Measurements from ENCODE around the gene KIF26A.

Gene KIF26A

GRCh38 chr14:104212206-104213095 is 74.1 kb downstream of the KIF26A start:
- no peak for DNase-seq

GRCh38 chr14:104213301-104214034 is 75.1 kb downstream of the KIF26A start:
- DNase-seq, result no peak

DNA sequence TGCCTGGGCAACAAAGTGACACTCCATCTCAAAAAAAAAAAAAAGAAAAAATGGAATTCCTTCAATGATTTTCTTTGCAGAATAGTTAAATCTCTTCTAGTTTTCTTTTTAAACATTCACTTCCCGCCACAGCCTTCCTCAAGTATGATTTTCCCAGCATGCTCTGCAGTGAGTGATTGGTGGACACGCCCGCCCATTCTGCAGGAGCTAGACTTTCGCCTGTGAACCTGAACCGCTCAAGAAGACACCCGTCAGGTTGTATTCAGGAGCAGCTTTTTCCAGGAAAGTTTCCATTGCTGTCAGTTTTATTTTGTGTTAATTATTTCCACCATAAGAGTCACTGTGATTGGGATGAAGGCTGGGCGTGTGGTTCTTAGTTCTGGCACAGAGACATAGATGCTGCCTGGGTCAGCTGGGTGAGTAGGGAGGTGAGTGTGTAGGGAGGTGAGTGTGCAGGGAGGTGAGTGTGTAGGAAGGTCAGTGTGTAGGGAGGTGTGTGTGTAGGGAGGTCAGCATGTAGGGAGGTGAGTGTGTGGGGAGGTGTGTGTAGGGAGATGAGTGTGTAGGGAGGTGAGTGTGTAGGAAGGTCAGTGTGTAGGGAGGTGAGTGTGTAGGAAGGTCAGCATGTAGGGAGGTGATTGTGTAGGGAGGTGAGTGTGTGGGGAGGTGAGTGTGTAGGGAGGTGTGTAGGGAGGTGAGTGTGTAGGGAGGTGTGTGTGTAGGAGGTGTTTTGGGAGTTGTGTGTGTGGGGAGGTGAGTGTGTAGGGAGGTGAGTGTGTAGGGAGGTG is 76.2 kb downstream of the KIF26A start:
- DNase-seq, result no peak

DNA sequence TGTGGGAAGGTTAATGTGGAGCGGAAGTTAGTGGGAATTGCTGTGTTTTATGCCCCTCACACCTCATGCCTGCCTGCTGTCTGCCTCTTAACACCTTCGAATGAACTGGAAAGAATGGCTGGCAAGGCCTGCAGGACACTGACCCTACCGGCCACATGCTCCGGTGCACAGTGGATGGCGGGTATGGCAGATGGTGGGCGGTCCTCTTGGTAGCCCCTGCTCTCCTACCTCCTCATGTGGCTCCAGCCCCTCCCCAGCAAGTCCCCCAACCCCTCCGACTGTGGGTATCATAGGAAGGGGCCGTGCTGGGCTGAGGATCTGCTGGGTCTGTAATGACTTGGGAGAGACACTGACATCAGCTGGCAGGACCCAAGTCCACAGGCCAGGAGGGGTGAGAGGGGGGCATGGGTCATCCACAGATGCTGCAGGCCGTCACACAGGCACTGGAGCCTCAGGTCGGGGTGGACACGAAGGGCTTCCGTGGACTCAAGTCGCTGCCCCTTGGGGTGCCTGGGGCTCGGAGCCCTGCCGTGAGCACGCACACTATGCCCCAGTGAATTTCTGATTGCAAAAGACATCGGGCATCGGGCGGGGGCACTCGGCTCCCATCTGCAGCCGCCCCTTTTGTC is 77.4 kb downstream of the KIF26A start:
- DNase-seq, result no peak

DNA sequence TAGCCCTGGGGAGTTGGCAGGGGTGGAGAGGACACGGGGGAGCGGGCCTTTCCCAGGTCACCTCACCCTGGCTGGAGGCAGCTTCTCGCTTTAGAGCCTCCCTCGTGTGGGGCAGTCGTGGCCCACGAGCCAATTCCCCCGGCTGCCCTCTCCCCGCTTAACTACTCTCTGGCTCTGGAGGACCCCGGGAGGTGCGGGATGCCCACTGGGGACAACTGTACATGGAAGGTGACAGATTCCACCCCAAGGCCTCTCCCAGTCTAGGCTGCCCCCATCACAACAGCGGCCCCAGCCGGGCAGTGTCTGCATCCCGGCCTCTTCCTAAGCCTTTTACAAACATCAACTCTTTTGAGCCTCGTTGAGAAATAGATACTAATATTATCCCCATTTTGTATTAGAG is 78.1 kb downstream of the KIF26A start:
- no peak for DNase-seq

DNA sequence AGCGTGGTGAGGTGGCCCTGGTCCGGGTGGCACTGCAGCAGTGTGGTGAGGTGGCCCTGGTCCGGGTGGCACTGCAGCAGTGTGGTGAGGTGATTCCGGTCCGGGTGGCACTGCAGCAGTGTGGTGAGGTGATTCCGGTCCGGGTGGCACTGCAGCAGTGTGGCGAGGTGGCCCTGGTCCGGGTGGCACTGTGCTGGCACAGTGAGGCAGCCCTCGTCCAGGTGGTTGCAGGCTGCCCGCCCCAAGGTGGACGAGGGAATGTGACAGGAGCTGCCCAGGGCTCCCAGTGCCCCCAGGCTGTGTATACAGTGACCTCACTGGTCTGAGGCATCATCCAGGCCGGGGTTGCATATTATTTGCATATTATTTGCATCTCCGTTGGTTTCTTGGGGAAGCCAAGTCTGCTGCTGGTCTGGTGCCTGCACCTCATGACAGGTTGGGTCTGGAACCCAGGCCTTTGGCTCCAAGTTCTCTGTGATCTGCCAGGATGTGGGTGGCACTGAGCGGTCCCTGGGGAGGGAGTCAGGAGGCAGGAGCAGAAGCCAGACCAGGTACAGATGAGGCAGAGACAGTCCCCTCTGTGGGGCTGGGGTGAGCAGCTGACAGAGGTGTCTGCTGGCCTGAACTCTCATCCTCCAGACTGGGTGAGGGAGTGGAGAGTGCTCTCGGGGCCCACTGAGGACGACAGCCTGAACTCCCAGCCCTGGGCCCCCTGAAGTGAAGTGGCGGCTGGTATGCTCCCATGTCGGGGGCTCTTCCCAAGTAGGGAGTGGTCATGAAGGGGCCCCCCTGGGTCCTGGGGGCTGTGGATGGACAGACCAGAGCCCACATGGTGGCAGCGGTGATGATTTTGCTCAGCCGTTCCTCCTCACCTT is 79.3 kb downstream of the KIF26A start:
- DNase-seq, result no peak

DNA sequence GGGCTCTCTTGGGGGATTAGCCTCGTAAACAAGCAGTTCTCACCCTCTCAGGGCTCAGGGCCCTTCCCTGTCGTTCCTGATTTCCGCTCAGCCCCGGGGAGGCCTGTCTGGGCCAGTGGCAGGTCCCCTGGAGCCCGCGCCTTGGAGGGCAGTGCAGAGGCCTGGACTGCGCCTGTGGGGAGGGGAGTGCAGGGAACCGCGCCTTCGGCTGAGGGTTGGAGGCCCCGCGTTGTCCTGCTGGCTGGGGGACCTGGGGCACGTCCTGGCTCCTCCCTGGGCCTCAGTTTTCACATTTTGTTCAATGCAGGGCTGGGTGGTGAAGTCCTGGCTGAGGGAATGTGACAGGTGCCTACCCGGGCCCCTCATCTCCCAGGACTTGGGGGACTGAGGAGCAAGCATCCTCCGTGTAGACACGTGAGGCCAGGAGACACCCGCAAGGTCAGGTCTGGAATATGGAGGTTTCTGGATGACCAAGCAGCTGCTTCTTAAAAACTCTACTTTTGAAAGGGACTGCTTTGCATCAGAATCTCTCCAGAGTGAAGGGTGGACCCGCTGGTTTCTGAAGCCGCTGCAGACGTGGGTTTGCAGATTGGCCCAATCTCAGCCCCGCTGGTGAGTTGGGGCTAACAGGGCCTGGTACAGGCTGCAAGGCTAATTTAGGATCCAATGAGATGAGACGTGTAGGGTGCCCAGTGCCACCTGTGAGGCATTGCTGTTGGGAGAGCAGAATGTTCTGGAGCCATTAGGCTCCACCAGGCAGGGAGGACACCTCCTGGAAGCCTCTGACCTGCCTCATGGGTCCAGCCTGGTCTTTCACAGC is 80.2 kb downstream of the KIF26A start:
- no peak for DNase-seq

DNA sequence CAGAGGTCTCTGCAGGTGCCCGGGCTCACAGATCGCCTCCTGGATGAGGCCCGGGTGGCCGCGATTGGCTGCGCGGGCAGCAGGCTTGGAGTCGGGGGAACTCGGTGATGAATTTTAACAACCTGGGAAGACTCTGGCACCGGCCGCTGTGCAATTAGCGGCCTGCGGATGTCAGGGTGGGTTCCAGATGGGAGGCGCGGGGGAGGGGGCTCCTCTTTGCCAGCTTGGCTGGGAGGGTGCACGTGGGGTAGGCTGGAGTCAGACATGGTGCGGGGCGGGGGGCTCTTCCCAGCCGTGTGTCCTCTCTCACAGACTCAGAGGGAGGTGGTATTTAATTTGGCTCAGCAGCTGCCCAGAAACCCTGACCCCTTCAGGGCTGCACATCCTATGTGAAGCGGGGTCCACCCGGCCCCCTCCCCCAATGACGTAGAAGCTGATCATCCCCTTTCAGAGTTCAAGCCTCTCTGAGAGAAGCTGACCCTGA is 81.4 kb downstream of the KIF26A start:
- no peak for DNase-seq

- no peak for DNase-seq
Measured at GRCh38 chr14:104220215-104221070, 82.1 kb downstream of the KIF26A start.

- DNase-seq, result no peak
Measured at GRCh38 chr14:104221071-104221625, 82.8 kb downstream of the KIF26A start.

- no peak for DNase-seq
Measured at GRCh38 chr14:104221636-104222369, 83.4 kb downstream of the KIF26A start.

DNA sequence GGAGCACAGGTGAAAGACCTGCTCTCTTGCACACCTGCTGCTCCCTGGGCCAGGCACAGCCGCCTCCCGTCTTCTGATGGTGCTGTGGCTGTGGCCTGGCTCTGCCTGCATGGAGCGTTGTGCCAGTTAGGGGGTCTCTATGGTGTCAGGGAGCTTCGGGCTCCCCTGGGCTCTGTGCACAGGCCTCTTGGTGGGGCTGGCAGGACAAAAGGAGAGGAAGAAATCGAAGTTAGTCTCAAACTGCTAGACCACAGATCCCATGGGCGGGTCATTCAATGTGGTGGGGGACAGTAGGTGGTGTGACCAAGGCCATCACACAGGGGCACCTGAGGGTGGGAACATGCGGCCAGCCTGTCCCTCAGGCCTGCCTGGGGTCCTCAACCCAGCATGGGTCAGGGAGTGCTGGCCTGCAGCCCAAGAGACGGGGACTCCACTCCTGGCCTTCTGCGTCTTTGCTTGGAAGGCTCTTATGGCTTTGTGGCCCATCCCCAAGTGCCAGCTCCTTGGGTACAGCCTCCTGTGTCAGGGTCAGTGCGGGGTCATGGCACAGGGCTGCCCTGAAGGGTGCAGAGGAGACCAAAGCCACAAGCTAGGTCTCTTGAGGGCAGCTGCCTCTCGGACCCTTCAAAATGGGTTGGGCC is 84.1 kb downstream of the KIF26A start:
- DNase-seq, result no peak

DNA sequence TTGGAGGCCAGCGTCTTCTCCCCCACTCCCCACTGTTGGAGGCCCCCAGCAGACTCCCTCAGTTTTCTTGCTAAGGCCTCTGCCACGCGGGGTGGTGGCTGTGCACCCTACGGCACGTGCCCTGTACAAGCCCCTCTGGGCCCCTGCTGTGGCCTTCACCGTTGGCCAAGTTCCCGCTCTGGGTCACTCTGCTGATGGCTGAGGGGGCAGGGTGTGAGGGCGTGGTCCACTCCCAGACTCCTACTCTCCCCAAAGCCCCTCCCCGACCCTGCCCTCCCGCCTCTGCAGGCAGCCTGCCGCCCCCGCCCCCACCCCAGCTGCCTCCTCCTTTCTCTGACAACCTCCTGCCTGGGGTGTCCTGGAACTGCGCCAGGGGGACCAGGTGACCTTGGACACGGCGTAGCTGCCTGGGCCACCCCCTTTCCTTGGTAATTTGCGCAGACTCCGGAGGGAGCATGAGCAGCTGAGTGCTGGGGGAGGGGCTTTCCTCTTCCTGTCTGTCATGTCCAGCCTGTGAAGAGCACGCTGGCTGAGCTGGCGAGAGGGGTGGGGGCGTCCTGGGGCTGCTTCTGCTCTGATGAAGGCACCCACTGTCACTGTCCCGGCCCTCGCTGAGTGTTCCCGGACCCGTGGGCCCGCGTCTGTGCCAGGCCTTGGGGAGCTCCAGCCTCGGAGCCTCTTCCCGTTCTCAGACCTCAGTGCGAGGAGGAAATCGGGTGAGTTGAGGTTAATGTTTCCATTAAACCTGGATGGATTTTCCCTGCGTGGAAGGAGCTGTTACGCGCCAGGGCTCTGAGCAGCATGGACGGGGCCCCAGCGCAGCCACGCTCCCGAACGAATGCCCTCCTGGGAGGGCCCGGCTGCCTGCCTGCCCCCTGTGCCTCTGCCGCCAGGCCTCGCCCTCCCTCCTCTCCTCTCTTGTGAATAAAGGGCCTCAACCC is 85.0 kb downstream of the KIF26A start:
- DNase-seq, result no peak

DNA sequence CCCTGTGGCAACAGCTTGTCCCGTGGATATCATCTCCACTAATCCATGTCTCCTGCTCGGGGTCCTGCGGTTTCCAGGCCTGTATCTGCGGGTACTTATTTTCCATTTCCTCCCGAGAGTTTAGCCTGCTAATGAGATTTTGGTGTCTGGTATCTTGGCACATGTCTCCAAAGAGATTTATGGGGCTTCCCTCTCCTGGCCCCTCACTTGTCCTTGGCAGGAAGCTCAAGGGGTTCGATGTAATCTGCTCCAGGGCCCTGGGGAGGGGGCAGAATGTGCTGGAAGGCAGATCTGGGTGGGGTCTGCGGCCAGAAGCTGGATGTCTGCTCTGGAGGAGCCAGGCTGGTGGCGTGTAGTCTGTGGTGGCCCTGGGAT is 85.7 kb downstream of the KIF26A start:
- DNase-seq, result no peak

DNA sequence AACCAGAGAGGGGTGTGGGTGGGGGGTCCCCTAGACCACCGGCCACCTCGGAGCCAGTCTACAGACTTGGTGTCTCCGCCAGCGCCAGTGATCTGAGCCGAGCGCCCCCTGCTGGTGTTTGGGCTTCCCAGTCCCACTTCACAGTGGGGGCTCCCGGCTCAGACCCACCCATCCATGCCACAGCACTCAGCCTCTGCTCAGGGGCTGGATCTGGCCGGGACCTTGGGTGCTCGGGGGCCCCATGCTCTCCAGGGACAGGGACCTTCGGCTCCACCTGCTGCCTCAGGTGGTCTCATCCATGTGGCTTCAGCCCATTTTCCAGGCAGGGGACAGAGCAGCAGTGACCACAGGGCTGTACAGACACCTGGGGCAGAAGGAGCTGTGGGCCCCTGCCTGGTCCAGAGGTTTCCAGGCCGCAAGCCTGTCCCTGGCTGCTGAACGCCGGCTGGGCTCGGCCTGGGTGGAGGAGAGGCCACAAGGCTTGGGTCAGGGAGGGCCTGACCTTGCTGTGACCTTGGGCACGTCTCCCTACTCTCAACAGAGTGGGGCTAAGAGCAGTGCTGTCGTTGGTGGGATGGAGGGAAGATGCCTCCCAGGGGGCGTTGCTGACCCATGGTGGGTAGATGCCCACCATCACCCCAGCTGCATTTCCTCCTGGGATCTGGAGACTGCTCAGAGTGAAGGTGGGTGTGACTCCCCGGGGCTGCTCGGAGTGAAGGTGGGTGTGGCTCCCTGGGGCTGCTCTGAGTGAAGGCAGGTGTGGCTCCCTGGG is 86.3 kb downstream of the KIF26A start:
- peak; percentile 70 for DNase-seq

All from activated CD8-positive, alpha-beta memory T cell treated with anti-CD3 and anti-CD28 coated beads for 24 hours (primary cell).